Sigmoid colon (tissue), 7 donors: ENCODE results near the gene NPC1. TPM values are rescaled to one million over a fixed set of nuclear protein-coding genes. Genes with fewer than 3 reads are reported as not detected.

Experiments
- DNase-seq: peaks from one replicate; pipeline ENCODE4 v3.0.0-alpha.2; 2019
- H3K27ac ChIP-seq, 4 donors: fragments of 200-600 bp; sonication (generic); one replicate each; pipeline ENCODE4 v1.5.1; 2016 to 2019; ENCODE audit warnings: mild to moderate bottlenecking in 1 of 4
- H3K27me3 ChIP-seq, 3 donors: fragments of 200-600 bp; sonication (generic); one replicate each; pipeline ENCODE4 v1.5.1; 2019; ENCODE audit warnings: mild to moderate bottlenecking in 1 of 3
- H3K36me3 ChIP-seq, 4 donors: fragments of 200-600 bp; sonication (generic); one replicate each; pipeline ENCODE4 v1.5.1; 2016 to 2019
- H3K4me1 ChIP-seq, 4 donors: fragments of 200-600 bp; sonication (generic); one replicate each; pipeline ENCODE4 v1.5.1; 2017 to 2019
- H3K4me3 ChIP-seq, 4 donors: fragments of 200-600 bp; sonication (generic); one replicate each; pipeline ENCODE4 v1.5.1; 2017 to 2019; ENCODE audit warnings: mild to moderate bottlenecking in 2 of 4, moderate library complexity in 1 of 4
- H3K9me3 ChIP-seq, 4 donors: fragments of 200-600 bp in 3 of 4; sonication (generic) in 3 of 4; one replicate each; pipeline versions ENCODE4 v1.5.1 to v1.6.1; 2013 to 2019
- CTCF ChIP-seq, 4 experiments: fragments of 450-650 bp in 3 of 4; fragments of 200-600 bp in 1 of 4; IDR thresholded peaks; one replicate each; pipeline ENCODE4 v1.5.1; 2016 to 2019; ENCODE audit warnings: antibody characterized with exemption in 4 of 4, mild to moderate bottlenecking in 3 of 4, moderate library complexity in 2 of 4
- EP300 ChIP-seq, 4 donors: sonication (generic); formaldehyde crosslinking; IDR thresholded peaks; one replicate each; pipeline ENCODE4 v1.6.1; 2017; ENCODE audit warnings: antibody characterized with exemption in 4 of 4
- POLR2A ChIP-seq, 2 donors: fragments of 450-650 bp; IDR thresholded peaks; one replicate each; pipeline ENCODE4 v1.6.1; 2016; ENCODE audit warnings: antibody characterized with exemption in 2 of 2, mild to moderate bottlenecking in 2 of 2, moderate library complexity in 2 of 2
- POLR2AphosphoS5 ChIP-seq, 4 donors: sonication (generic); formaldehyde crosslinking; IDR thresholded peaks; one replicate each; pipeline ENCODE4 v1.6.1; 2017; ENCODE audit warnings: antibody characterized with exemption in 4 of 4
- WGBS, 2 donors: extraction: QIAGEN DNeasy Blood & Tissue Kit; methylation state at CpG; one replicate each; pipeline ENCODE4 v1.1.7; 2013; 5-methylcytosine and 5-hydroxymethylcytosine counted together
- intact Hi-C: fragments of 100-400 bp; cut with DNase I; formaldehyde crosslinking; loops from one replicate; pipeline ENCODE4 v1.15.1; 2023
- polyA plus RNA-seq, 3 donors: library from polyadenylated mRNA; stranded (reverse); fragments of 200-250 nt; gene quantifications; one replicate each; pipeline ENCODE4 v1.2.3, GENCODE V29; 2013
- total RNA-seq, 4 donors: library from RNA; depleted of rRNA; stranded (reverse); fragments of >200 nt; gene quantifications; one replicate each; pipeline ENCODE4 v1.1.0, GENCODE V29; 2016
- donor health status: healthy with polysubstance abuse.
- donor health status: Bipolar disorder and iron deficiency.
- donor health status: healthy.

Gene NPC1
- total and polyA plus RNA-seq, 7 donors = 9.0 to 59.2 (median 34.9) TPM

GRCh38 chr18:23548275-23548674 is 38.0 kb downstream of the NPC1 start:
- Histone ChIP-seq H3K27ac (no peak overlapping the region), H3K4me3 (no peak overlapping the region), H3K27me3 (no peaks in the 10 kb centered on the region), H3K9me3 (no peaks in the 10 kb centered on the region), H3K4me1 (no peaks in the 10 kb centered on the region), H3K36me3 (peaks cover 9 to 91% (median 36%) of the 10 kb centered on the region in 4 donors)
- intact Hi-C loops = no loop called here
- no peak for DNase-seq
- WGBS, 2 donors = 78 to 85% methylated on average over 2 of the region's 2 CpGs
- TF ChIP-seq POLR2AphosphoS5 (IDR thresholded peaks at IDR 0.05) = no peak
- no peak for TF ChIP-seq CTCF (IDR thresholded peaks at IDR 0.05)
- TF ChIP-seq POLR2A (IDR thresholded peaks at IDR 0.05) = no peak
- no peak for TF ChIP-seq EP300 (IDR thresholded peaks at IDR 0.05)

- WGBS, 2 donors = 60 to 63% methylated on average over 3 of the region's 3 CpGs
- intact Hi-C loops = no loop called here
- Histone ChIP-seq H3K27me3 (no peaks in the 10 kb centered on the region), H3K27ac (no peak overlapping the region), H3K9me3 (no peaks in the 10 kb centered on the region), H3K4me1 (no peaks in the 10 kb centered on the region), H3K4me3 (no peak overlapping the region), H3K36me3 (peaks cover 8 to 91% (median 36%) of the 10 kb centered on the region in 4 donors)
- DNase-seq = no peak
- TF ChIP-seq EP300 (IDR thresholded peaks at IDR 0.05) (no peak), POLR2AphosphoS5 (IDR thresholded peaks at IDR 0.05) (no peak), CTCF (IDR thresholded peaks at IDR 0.05) (no peak), POLR2A (IDR thresholded peaks at IDR 0.05) (no peak)
Measured at GRCh38 chr18:23547846-23548245, 38.5 kb downstream of the NPC1 start.

GRCh38 chr18:23547306-23547705 is 39.0 kb downstream of the NPC1 start:
- DNase-seq = no peak
- 66 to 87% methylated on average over 3 of the region's 3 CpGs for WGBS, 2 donors
- H3K27ac ChIP-seq = no peak overlapping the region
- peaks cover 2 to 91% (median 35%) of the 10 kb centered on the region in 4 donors for H3K36me3 ChIP-seq
- intact Hi-C loops = no loop called here
- H3K9me3 ChIP-seq = no peaks in the 10 kb centered on the region
- TF ChIP-seq POLR2AphosphoS5 (IDR thresholded peaks at IDR 0.05) = no peak
- no peak for TF ChIP-seq EP300 (IDR thresholded peaks at IDR 0.05)
- no peak for TF ChIP-seq POLR2A (IDR thresholded peaks at IDR 0.05)
- TF ChIP-seq CTCF (IDR thresholded peaks at IDR 0.05) = no peak
- no peak overlapping the region for H3K4me3 ChIP-seq
- H3K4me1 ChIP-seq = no peaks in the 10 kb centered on the region
- no peaks in the 10 kb centered on the region for H3K27me3 ChIP-seq

GRCh38 chr18:23545247-23545789 is 41.0 kb downstream of the NPC1 start:
- Histone ChIP-seq H3K9me3 (no peaks in the 10 kb centered on the region), H3K4me3 (no peak overlapping the region), H3K4me1 (no peaks in the 10 kb centered on the region), H3K27ac (no peak overlapping the region), H3K36me3 (peaks cover 0 to 93% (median 35%) of the 10 kb centered on the region in 4 donors), H3K27me3 (no peaks in the 10 kb centered on the region)
- WGBS, 2 donors = 73 to 90% methylated on average over 13 of the region's 13 CpGs
- DNase-seq = no peak
- intact Hi-C loops = no loop called here
- TF ChIP-seq CTCF (IDR thresholded peaks at IDR 0.05) (no peak), POLR2AphosphoS5 (IDR thresholded peaks at IDR 0.05) (no peak), EP300 (IDR thresholded peaks at IDR 0.05) (no peak), POLR2A (IDR thresholded peaks at IDR 0.05) (no peak)

GRCh38 chr18:23542461-23542860 is 43.8 kb downstream of the NPC1 start:
- intact Hi-C loops = no loop called here
- H3K36me3 ChIP-seq = peaks cover 10 to 100% (median 58%) of the 10 kb centered on the region in 4 donors

More at GRCh38 chr18:23542461-23542860, 43.8 kb downstream of the NPC1 start:
- no peaks in the 10 kb centered on the region for H3K27me3 ChIP-seq
- TF ChIP-seq POLR2AphosphoS5 (IDR thresholded peaks at IDR 0.05) (no peak), CTCF (IDR thresholded peaks at IDR 0.05) (no peak), EP300 (IDR thresholded peaks at IDR 0.05) (no peak), POLR2A (IDR thresholded peaks at IDR 0.05) (no peak)
- no peak for DNase-seq
- WGBS, 2 donors = 94 to 97% methylated on average over 2 of the region's 2 CpGs
- no peaks in the 10 kb centered on the region for H3K4me1 ChIP-seq
- no peak overlapping the region for H3K27ac ChIP-seq
- no peaks in the 10 kb centered on the region for H3K9me3 ChIP-seq
- H3K4me3 ChIP-seq = no peak overlapping the region
